OCI-LY3 (cell line): Measurements from ENCODE around the gene LYST.

Experiments
- CTCF ChIP-seq: fragments of 200-600, 300-600 bp; sonication (generic); IDR thresholded peaks from 2 replicates; pipeline ENCODE4 v1.5.1; 2014; ENCODE audit warnings: antibody characterized with exemption, low read length, low read depth
- EZH2phosphoT487 ChIP-seq: fragments of 200-600 bp; shearing (Covaris generic); IDR thresholded peaks from 2 replicates; pipeline ENCODE4 v1.6.1; 2018; ENCODE audit warnings: antibody characterized with exemption, mixed run types, low read depth

- TF ChIP-seq CTCF (no peak), EZH2phosphoT487 (no peak)
These were observed 8.4 kb upstream of the LYST start for GRCh38 chr1:235875036-235875597.
